IPS-NIHi7 (cell line): ENCODE data around the gene NUP214.

ENCODE experiments used
- DNase-seq: peaks from one replicate; pipeline ENCODE4 v3.0.0; 2012; ENCODE audit warnings: mixed read lengths; ENCODE audit errors: extremely low spot score

Gene NUP214

GRCh38 chr9:131125288-131126058 lies at the start of gene NUP214:
TSS of gene NUP214 (plus strand) at chr9:131125586. CDS start at chr9:131125705, 119 bp downstream.
- peak; percentile 100 for DNase-seq

GRCh38 chr9:131076347-131077195 lies 48.8 kb upstream of the NUP214 start:
- DNase-seq = no peak

- DNase-seq = no peak
These were observed 46.7 kb upstream of the NUP214 start for GRCh38 chr9:131078427-131079366.

DNA sequence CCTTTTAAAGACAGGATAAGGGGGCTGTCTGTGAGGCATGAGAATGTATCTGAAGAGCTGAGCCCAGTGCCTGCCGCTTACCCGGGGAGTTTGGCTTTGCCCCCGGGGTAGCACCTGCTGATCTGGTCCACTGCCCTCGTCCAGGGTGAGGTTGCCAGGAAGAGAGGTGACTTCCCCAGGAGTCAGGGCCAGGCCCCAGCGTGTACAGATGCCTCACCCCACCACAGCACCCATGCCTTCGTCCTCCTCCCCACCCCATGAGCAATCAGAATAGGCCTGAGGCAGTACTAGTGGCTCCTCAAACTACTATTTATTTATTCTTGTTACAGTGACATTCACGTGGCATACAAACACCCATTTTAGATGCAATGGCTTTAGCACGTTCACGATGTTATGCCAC lies 44.8 kb upstream of the NUP214 start:
- no peak for DNase-seq

- no peak for DNase-seq
These were observed 43.5 kb upstream of the NUP214 start for GRCh38 chr9:131081868-131082267.

DNA sequence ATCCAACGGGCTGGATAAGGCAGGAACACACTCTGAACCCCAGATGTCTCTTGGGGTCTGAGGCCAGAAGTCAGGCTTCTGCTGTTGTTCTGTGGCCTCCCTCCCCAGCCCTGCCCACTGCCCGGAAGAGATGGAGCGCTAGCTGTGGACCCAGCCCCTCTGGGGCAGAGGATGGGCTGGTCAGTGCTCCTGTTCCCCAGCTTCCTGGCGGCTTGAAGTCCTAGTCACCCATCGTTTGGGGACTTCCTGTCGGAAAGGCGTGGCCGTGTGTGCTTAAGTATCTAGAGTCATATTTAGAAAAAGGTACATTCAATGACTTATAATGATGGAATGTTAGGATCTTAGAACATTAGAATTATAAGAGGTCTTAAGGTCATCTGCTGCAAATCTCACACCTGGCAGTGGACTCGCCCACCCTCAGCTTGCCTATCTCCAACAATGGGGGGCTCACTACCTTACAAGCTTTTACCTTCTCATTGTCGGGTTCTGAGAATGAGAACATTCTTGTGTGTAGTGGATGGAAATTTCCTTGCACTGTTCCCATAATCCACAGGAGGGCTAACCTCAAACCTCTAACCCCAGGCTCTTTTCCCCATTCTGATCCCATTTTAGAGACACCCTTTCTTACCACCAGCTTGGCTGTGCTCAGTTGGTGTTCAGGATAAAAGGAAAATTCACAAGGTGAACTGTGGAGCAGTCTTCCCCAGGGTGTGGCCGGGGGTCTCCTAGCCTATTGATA lies 42.4 kb upstream of the NUP214 start:
- no peak for DNase-seq

DNA sequence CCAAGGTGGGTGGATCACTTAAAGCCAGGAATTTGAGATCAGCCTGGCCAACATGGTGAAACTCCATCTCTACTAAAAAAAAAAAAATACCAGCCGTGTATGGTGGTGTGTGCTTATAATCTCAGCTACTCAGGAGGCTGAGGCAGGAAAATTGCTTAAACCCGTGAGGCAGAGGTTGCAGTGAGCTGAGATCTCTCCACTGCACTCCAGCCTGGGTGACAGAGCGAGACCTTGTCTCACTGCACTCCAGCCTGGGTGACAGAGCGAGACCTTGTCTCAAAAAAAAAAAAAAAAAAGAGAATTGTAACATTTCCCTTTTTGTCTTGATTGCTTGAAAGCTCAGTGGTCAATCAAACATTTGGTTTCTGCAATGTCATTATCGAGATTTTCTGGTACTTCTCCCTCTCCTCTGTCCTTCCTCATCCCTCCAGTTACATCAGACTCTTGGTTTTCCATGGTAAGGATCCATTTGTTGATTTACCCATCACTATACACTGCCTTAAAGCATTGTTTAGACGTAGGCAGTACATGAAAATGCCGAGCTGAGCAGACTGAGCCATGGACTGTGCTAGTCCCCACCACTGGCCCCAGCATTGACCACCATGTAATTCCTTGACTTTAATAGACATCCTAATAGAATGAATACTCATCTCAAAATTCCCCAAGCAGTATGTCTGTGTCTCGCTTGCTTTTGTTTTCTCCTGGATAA lies 40.6 kb upstream of the NUP214 start:
- no peak for DNase-seq

GRCh38 chr9:131085370-131086122 lies 39.8 kb upstream of the NUP214 start:
- no peak for DNase-seq

DNA sequence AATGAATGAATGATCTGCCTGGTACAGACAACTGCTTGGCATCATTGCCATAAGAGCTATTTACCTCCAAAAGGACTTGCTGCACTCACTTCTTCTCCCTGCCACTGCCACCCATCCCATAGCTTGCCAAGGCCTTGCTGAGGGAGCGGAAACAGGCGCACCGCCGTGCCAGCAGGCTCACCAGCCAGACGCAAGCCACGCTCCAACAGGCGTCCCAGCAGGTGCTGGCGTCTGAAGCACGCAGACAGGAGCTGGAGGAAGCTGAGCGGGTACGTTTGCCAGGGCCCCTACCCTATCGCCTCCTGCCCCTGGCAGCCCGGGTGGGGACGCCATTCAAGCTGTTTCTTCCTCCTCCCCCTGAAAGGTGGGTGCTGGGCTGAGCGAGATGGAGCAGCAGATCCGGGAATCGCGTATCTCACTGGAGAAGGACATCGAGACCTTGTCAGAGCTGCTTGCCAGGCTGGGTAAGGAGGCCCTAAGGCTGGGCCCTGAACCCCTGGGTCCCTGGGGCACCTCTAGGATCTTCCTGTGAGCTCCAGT lies 38.0 kb upstream of the NUP214 start:
- DNase-seq = no peak

GRCh38 chr9:131090025-131090787 lies 35.2 kb upstream of the NUP214 start:
- no peak for DNase-seq

- DNase-seq = no peak
These were observed 33.9 kb upstream of the NUP214 start for GRCh38 chr9:131091352-131091992.

DNA sequence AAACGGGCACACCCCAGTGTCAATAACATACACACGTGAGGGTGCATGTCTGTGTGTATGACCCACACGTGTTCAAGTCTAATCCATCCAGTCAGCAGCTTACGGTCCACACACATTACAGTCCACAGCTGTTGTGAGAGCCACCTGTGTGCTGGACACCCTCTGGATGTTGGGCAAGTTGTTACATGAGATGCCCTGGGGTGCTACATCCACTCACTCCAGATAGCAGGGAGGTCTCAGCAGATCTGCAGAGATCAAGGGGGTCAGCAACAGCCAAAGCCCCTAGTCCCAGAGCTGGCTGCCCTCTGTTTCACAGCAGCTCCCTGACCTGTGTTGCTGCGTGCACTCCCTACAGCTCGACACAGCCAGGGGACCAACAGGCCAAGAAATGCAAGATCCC lies 33.4 kb upstream of the NUP214 start:
- no peak for DNase-seq

- DNase-seq = no peak
These were observed 32.6 kb upstream of the NUP214 start for GRCh38 chr9:131092548-131093440.

DNA sequence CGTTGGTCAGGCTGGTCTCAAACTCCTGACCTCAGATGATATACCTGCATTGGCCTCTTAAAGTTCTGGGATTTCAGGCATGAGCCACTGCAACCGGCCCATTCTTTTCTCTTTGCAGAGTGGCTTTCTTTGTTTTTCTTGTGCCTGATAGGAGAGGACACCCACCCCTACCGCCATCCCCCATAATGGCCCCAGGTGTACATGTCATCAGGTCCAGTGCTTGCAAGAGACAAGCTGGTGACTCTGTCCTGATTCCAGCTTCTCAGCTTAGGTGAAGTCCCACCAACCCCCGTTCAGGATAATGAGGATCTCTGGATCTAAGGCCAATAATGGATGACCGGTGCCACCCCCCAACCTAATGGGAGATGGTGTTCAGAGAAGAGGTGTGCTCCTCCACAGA lies 31.4 kb upstream of the NUP214 start:
- no peak for DNase-seq

DNA sequence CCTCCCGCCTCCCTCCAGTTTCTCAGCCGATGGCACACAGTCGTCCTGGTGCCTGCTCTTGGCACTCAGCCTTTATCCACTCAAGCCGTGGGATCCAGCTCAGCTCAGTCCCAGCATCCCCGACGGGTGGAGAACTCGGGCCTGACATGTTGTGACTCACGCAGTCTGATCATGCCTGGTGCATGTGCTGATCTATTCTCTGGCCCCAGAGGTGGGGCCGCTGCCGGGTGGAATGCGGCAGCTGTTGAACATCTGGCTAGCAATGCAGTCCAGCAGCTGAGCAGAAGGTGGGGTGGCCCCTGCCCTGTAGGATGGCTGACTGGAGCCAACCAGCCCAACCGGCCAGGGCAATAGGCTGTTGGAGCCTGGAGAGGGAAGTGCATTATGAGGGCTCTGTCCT lies 30.8 kb upstream of the NUP214 start:
- DNase-seq = no peak

DNA sequence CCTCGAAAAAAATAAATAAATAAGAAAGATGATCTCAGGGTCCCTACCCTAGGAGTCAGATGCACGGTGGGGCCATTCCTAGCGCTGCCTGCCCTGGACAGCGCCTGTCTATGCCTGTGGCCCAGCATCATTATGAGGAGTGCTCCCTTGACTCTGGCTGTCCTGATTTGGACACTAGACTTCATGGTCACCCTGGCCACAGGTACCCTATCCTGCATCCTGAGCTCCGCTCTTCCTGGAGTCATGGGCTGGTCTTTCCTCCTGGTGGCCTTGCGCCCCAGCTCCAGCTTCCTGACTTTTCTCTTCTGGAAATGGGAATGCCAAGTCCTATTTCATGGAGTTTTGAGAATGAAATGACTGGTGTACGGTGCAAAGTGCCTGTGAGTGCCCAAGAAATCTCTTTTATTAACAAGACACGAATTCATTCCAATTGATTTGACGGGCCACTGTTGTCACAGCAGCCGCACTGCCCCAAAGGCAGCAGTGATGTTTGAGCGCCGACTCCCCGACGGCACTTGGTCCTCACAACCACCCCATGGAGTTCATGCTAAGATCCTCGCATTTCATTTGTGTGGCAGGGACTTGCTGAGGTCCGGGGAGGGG lies 29.6 kb upstream of the NUP214 start:
- DNase-seq = no peak
